ENCODE results near the gene USP4. TPM values are rescaled to one million over a fixed set of nuclear protein-coding genes. Genes with fewer than 3 reads are reported as not detected.

Gene USP4
- total RNA-seq, 2 donors from 2014 or later, result 40.5 to 43.9 TPM

Small RNA genes lying within 50 kb of the gene (microRNA-seq; reads per million reads assigned to microRNA genes)
- gene MIR4271, result not detected

Other genes with a start within 250 kb of the USP4 start
- 10 to 100 TPM; 59.8 to 76.0 TPM for gene QRICH1, start 246.0 kb downstream of the USP4 start, total RNA-seq
- 100 to 1,000 TPM; 371 to 374 TPM for gene QARS1, start 235.3 kb downstream of the USP4 start, total RNA-seq
- gene USP19, start 219.2 kb downstream of the USP4 start, total RNA-seq, result 10 to 100 TPM; 59.1 to 81.0 TPM
- gene LAMB2, start 207.0 kb downstream of the USP4 start, total RNA-seq, result 100 to 1,000 TPM in 1 of 2 donors, 10 to 100 TPM in 1; 83.5 to 112 TPM
- 10 to 100 TPM; 17.8 to 22.6 TPM for gene CCDC71, start 173.7 kb downstream of the USP4 start, total RNA-seq
- 1 to 10 TPM; 5.1 to 9.4 TPM for gene KLHDC8B, start 168.5 kb downstream of the USP4 start, total RNA-seq
- 1 to 10 TPM; 3.1 to 4.2 TPM for gene C3orf62, start 62.8 kb downstream of the USP4 start, total RNA-seq
- gene GPX1, start 18.3 kb upstream of the USP4 start, total RNA-seq, result 100 to 1,000 TPM; 131 to 235 TPM
- gene RHOA, start 71.9 kb upstream of the USP4 start, total RNA-seq, result 100 to 1,000 TPM; 499 to 506 TPM
- gene TCTA, start 72.4 kb upstream of the USP4 start, total RNA-seq, result 10 to 100 TPM; 35.0 to 37.6 TPM
- 10 to 100 TPM; 20.6 to 24.5 TPM for gene AMT, start 82.4 kb upstream of the USP4 start, total RNA-seq
- gene NICN1, start 89.3 kb upstream of the USP4 start, total RNA-seq, result 1 to 10 TPM; 5.5 to 6.6 TPM
- 100 to 1,000 TPM in 1 of 2 donors, 10 to 100 TPM in 1; 81.7 to 107 TPM for gene DAG1, start 130.2 kb upstream of the USP4 start, total RNA-seq
- under 1 TPM; 0.17 to 0.21 TPM for gene BSN, start 214.4 kb upstream of the USP4 start, total RNA-seq

Measured in colonic mucosa (tissue), 2 donors.